Measurements from ENCODE around the gene MED16.
"Not testable (repeated sequence)": the region's sequence is repeated elsewhere in the genome, so short reads cannot be mapped to it uniquely, and the experiment has no call there.

MED16 gene

DNA sequence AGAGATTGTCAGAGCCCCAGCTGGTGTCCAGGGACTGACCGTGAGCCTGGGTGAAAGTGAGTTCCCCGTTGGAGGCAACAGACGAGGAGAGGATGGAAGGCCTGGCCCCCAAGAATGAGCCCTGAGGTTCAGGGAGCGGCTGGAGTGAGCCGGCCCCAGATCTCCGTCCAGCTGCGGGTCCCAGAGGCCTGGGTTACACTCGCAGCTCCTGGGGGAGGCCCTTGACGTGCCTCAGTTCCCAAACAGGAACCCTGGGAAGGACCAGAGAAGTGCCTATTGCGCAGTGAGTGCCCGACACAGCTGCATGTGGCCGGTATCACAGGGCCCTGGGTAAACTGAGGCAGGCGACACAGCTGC, 42.0 kb downstream of the MED16 start:
- no peak for DNase-seq

DNA sequence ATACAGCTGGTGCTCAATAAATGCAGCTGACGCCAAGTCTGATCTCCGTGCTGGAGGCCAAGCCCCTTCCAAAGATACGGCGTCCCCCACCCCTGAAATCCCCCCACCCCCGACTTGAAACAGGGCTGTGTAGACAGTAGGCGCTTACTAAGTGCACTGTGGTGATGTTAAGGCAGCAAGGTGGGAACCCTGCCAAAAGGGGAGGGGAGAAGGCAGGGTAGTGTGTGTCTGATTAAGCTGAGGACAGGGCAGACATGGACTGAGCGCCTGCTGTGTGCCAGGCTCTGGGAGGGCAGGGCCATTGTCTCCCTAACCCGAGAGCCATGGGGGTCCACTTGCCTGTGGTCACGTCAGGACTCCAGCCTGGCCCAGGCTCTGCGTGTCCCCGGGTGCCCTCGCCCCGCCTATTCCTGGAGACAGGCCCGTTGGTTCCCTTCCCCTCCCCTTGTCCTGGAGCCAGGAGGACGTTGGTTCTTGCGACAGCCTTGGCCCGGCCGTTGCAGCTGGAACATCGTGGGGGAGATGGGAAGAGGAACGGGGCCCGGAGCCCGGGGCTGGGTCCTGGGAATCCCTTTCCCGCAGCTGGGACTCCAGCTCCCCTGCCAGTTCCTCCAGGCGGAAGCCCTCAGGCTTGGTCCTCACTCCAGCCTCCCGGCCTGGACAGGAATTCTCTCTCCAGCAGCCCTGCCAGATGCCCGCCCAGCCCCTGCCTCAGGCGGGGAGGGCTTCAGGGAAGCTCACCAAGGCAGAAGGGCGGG, 42.6 kb downstream of the MED16 start:
- no peak for DNase-seq

GRCh38 chr19:849195-849594, 43.8 kb downstream of the MED16 start:
- DNase-seq: not testable (repeated sequence)

DNA sequence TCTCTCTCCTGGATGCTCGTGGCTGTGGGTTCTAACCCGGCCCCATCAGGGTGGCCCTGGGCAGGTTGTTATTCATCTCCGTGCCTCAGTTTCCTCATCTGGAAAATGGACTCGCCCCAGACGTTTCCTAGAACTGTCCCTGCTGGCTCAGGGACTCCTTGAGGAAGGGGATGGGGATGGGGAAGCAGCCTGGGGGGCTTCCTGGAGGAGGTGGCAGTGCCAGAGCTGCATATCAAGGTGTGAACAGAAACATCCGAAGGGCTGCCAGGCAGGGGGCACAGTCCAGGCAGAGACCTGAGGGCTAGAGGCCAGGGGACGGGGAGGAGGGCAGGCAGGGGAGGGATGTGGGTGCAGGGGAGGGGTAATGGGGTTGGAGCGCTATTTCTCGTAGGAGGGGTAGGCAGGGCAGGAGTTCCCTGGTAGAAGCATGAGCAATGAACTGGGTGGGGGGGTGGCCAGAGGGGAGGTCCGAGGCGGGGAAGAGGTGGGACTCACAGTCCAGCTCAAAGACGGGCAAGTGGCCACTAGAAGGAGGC, 44.5 kb downstream of the MED16 start:
- no peak for DNase-seq

DNA sequence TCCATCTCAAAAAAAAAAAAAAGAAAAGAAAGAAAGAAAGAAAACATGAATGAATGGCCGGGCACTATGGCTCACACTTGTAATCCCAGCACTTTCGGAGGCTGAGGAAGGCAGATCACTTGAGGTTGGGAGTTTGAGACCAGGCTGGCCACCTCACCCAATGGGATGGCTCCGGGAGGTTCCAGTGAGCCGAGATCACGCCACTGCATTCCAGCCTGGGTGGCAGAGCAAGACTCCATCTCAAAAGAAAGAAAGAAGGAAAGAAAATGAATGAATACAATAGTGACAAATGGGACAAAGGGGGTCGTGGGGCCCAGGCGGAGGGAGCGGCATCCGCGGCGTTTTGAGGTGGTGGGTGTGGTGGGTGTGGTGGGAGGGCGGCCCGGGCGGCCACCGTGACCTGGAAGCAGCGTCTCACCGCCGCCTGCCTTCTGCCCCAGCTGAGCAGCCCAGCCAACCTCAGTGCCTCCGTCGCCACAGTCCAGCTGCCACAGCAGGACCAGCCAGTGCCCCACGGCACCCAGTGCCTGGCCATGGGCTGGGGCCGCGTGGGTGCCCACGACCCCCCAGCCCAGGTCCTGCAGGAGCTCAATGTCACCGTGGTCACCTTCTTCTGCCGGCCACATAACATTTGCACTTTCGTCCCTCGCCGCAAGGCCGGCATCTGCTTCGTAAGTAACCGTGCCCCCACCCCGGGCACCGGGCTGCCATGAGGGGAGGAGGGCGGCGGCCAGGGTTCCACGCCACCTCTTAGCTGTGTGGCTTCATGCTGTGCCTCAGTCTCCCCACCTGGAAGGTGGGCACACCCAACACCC, 47.1 kb downstream of the MED16 start:
- no peak for DNase-seq

DNA sequence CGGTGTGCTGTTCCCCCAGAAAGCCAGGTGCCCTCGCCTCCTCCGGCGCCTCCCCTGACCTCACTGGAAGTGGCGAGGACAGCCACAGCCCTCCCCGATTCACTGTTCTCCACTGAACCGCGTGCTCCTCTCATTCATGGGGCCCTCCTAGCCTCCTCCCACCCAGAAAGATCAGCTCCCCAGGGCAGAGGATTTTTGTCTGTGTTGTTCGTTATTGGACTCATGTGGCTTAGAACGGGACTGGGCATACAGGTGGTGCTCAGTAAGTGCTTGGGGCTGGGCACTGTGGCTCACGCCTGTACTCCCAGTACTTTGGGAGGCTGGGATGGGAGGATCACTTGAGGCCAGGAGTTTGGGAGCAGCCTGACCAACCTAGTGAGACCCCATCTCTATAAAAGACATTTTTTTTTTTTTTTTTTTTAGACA, 48.4 kb downstream of the MED16 start:
- no peak for DNase-seq

DNA sequence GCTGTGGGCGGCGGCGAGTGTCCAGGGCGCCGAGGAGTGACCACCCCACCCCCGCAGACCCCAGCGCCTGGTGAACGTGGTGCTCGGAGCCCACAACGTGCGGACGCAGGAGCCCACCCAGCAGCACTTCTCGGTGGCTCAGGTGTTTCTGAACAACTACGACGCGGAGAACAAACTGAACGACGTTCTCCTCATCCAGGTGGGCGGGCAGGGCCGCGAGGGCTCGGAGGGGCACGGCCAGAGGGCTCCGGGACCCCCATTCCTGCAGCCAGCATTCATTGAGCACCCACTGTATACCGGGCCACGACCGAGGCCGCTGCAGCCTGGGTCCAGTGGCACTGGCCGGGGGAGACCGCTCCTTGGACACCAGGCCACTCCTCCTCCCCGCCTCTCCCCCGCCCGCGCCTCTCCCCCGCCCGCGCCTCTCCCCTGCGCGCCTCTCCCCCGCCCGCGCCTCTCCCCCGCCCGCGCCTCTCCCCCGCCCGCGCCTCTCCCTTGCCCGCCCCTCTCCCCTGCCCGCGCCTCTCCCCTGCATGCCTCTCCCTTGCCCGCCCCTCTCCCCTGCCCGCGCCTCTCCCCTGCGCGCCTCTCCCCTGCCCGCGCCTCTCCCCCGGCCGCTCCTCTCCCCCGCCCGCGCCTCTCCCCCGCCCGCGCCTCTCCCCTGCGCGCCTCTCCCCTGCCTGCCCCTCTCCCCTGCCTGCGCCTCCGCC, 49.0 kb downstream of the MED16 start:
- DNase-seq: no peak

DNA sequence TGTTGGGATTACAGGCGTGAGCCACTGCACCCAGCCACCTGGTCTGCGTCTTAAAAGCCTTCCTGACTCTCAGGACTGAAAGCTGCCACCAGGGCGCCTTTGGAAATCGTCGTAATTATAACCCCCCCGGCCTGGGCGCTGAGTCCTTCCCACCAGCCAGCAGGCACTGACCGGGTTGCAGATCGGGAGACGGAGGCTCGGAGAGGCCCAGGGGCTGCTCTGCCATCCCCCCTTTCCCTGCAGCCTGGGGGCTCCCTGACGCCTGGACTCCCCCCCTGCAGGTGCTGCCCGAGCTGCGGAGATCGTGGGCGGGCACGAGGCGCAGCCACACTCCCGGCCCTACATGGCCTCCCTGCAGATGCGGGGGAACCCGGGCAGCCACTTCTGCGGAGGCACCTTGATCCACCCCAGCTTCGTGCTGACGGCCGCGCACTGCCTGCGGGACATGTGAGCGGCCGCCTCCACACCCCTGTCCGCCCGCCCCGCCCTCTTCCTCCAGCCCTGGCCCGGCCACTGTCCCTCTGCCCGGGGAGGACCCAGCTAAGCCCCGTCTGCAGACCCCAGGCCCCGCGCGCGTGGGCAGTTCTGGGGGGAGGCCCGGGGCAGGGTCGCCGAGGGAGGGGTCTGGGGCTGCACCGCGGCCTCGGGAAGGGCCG, 49.7 kb downstream of the MED16 start:
- DNase-seq: no peak

GRCh38 chr19:842802-843179, 50.2 kb downstream of the MED16 start:
- DNase-seq: not testable (repeated sequence)

GRCh38 chr19:840519-841206, 52.3 kb downstream of the MED16 start, which contains the start of gene PRTN3:
TSS of gene PRTN3 (plus strand) at chr19:840999. CDS start at chr19:841009, 10 bp downstream.
- peak; percentile 35 for DNase-seq

GRCh38 chr19:835210-835810, 57.7 kb downstream of the MED16 start:
- no peak for DNase-seq

GRCh38 chr19:834216-834615, 58.8 kb downstream of the MED16 start:
- no peak for DNase-seq

GRCh38 chr19:831407-832369, 61.3 kb downstream of the MED16 start:
- DNase-seq: no peak

DNA sequence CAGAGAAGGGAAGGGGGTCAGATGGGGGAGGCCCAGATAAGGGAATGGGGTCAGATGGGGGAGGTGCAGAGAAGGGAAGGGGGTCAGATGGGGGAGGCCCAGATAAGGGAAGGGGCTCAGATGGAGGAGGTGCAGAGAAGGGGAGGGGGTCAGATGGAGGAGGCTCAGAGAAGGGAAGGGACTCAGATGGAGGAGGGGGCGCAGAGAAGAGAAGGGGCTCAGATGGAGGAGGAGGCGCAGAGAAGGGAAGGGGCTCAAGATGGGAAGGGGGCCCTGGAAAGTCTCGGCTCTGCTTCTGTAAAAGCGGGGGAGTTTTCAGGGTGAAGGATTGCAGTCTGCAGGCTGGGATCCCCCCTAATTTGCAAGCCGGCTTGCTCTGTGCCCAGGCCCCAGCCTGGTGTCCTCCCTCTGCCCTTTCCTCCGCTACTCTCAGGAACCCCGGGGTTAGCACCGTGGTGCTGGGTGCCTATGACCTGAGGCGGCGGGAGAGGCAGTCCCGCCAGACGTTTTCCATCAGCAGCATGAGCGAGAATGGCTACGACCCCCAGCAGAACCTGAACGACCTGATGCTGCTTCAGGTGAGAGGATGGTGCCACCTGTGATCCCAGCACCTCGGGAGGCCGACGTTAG, 63.7 kb downstream of the MED16 start:
- no peak for DNase-seq

DNA sequence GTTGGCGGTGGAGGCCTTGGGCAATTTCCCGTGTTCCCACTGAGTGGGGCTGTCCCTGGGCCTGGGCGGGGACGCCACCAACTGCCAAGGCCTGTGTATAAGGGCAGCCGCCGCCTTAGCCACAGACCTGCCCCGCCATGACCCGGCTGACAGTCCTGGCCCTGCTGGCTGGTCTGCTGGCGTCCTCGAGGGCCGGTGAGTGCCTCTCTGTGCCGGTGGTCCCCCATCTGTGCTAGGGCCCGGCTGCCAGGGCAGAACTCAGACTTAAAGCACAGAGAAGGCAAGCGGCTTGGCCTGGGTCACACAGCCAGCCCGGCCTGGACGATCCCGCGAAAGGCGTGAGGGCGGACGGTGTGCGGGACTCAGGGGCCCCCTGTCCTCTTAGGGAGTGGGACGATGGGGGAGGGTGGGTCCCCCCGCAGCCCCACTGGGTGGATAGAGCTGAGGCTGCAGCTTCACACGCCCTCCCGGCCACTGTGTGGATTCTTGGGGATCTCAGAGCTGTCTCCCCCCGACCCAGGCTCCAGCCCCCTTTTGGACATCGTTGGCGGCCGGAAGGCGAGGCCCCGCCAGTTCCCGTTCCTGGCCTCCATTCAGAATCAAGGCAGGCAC, 65.2 kb downstream of the MED16 start, which contains the start of gene AZU1:
TSS of gene AZU1 (plus strand) at position 128 of the 612 bp plus-strand sequence. CDS start at position 138, 10 bp downstream.
- DNase-seq: no peak

GRCh38 chr19:827314-827709, 65.7 kb downstream of the MED16 start:
- no peak for DNase-seq

DNA sequence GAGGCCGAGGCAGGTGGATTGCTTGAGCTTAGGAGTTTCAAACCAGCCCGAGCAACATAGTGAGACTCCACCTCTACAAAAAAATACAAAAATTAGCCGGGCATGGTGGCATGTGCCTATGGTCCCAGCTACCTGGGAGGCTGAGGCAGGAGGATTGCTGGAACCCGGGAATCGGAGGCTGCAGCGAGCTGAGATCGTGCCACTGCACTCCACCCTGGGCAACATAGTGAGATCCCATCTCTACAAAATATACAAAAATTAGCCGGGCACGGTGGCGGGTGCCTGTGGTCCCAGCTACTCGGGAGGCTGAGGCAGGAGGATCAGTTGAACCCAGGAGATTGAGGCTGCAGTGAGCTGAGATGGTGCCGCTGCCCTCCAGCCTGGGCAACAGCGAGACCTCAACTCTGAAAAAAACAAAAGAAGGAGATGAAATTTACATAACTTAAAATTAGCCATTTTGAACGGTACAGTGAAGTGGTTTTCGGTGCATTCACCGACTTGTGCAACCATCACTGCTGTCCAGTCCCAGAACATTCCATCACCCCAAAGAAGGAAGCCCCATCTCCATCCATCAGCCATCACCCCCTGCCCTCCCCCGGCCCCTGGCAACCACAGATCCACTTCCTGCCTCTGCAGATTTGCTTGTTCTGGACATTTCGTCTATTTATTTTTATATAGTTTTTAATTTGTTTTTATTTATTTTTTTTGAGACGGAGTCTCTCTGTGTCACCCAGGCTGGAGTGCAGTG, 66.9 kb downstream of the MED16 start:
- DNase-seq: no peak

- no peak for DNase-seq
These were observed 68.1 kb downstream of the MED16 start for GRCh38 chr19:824885-825284.
